Activated naive CD4-positive, alpha-beta T cell (primary cell): ENCODE data around the gene DCUN1D2.

ENCODE experiments used
- DNase-seq, 4 experiments: peaks; one replicate each; lab custom pipeline; 2025; lab: John Stamatoyannopoulos, UW

The DCUN1D2 gene

DNA sequence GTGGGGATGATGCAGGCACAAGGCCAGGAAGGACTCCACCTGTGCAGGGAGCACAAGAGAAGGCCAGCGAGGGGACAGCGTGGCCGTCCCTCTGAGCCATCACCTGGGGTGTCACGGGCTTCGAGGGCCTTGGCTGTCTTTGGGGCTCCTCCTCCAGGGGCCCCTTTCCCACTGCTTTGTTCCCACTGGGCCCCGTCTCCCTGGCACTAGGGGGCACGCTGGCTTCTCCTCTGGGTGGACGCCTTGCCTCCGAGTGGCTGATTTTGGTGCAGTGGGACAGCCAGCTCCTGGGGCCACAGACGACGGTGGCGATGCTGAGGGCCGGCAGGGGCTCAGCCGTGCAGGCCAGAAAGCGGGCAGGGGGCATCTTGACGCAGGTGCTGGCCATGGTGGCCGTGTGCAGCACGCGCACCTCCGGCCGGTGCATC lies 83.4 kb downstream of the DCUN1D2 start:
- DNase-seq: no peak

DNA sequence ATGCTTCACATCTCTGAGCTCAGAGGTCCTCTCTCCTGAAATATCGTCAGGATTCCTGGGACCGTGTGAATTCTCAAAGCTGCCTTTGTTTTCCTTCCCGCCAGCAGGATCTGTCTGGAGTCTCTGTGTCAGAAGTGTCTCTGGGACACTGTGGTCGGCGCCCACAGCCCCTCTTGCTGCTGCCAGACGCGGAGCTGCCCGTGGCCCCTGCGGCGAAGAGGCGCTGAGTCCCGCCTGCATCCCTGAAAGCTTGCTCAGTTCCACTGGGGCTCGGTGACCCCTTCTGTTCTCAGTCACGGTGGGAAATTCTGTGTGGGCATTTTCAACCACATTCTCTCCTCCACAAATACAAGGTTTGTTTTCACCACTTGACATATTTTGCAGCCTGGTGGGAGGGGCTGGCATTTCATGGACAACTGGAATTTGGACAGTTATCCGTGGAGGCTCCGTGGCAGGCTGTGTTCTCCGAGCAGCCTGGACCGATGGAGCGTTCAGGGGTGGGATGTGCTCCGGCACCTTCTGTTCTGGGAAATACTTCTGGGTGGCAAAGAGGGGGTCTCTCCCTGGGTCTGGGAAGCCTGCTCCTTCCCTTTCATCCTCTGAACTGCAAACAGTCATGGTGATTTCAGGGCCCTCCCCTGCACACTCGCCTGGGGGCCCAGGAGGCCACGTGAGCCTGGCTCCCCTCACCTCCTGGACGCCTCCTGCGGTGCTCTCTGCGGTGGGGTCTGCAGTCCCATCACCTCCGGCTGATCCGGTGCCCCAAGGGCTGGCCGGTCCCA lies 84.0 kb downstream of the DCUN1D2 start:
- DNase-seq: no peak
